A204.1 (cell line): ENCODE results near the gene B4GAT1.
"Not testable (repeated sequence)": the region's sequence is repeated elsewhere in the genome, so short reads cannot be mapped to it uniquely, and the experiment has no call there.

Experiments
- FAIRE-seq: peaks from 2 replicates; lab custom pipeline; 2012; peaks lifted over from hg19 to GRCh38; lab: Jason Lieb, UNC

The B4GAT1 gene

DNA sequence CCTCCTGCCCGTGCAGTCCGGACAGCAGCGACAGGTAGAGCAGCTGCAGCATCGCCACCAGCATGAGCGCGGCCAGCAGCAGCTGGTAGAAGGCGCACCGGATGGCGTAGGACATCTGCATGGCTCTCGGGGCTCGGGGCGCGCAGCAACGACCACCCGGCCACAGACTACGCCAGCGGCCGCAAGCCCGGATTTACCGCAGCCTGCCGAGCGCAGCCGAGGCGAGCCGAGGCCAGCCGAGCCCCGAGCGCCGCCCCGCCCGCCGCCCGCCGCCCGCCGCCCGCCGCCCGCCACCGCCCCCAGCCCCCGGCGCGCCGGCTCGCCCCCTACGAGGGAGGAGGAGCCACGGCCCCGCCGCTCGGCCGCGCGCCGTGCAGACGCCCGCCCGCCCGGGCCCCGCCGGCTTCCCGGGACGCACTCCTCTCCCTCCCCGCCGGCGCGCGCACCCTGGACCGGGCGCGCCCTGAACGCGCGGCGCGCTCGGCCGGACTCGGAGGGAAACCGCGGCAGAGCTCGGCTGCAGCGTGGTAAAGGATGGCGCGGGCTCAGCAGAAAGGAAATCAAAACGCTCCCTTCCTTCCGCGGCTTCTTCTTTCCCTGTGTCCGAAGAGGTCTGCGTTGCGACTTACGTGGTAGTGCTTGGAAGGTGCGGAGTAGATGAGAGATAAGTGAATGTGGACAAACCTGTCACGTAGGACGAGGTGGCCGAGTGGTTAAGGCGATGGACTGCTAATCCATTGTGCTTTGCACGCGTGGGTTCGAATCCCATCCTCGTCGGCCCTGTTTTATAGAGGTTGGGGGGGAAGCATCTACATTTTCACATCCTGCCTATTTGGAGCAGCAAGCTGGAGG lies at the start of gene B4GAT1:
Gene B4GAT1, minus strand, starts transcription at position 205 of the 852 bp plus-strand sequence. Its CDS starts 84 bp downstream, at position 121.
- no peak for FAIRE-seq

- FAIRE-seq: no peak
These were observed 46.5 kb upstream of the B4GAT1 start for GRCh38 chr11:66393954-66394353.

- no peak for FAIRE-seq
These were observed 43.9 kb upstream of the B4GAT1 start for GRCh38 chr11:66391322-66391721.

DNA sequence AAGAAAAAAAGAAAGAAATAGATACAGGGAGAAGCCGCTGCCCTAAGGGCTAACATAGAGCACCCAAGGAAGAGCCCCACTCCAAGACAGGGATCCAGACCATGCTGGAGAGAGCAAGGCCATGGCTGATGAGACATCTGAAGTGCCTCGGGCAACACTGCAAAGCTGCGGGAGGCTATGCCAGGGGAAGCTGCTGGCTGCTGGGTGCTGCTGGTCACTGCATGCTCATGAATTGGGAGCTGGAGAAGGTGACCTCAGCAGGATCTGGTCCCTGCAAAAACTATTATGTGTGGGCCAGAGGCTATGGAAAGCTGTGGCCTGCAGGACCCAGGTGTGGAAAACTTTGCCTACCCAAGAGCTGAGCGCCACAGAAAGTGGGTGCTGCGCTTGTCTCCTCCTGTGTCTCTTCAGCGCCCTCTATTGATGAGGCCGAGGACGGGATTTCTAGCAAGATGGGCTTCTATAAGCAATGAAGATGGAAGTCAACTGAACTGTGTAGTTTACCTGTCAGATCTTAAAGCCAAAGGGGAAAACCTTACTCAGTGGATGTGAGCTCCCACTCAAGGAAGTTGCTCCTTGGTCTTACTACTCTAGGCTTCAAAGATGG lies 41.5 kb upstream of the B4GAT1 start:
- FAIRE-seq: no peak

GRCh38 chr11:66386171-66387069 lies 39.0 kb upstream of the B4GAT1 start:
- peak; percentile 67 for FAIRE-seq

DNA sequence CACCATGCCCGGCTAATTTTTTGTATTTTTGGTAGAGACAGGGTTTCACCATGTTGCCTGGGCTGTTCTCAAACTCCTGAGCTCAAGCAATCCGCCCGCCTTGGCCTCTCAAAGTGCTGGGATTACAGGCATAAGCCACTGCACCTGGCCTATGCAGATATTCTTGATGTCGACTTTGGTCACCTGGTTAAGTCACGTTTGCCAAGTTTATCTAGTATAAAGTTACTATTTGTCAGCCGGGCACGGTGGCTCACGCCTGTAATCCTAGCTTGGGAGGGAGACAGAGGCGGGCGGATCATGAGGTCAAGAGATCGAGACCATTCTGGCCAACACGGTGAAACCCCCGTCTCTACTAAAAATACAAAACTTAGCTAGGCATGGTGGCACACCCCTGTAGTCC lies 36.9 kb upstream of the B4GAT1 start:
- FAIRE-seq: not testable (repeated sequence)

DNA sequence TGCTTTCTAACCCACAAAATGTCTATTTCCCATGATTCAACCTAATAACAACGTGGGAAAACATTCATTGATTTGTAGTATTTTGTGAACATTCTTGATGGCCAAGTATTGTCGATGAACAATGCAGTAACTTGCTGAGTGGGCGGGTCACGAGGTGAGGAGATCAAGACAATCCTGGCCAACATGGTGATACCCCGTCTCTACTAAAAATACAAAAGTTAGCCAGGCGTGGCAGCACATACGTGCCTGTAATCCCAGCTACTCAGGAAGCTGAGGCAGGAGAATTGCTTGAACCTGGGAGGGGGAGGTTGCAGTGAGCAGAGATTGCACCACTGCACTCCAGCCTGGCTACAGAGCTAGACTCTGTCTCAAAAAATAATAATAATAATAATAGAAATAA lies 32.8 kb upstream of the B4GAT1 start:
- FAIRE-seq: not testable (repeated sequence)

GRCh38 chr11:66373690-66374287 lies 26.4 kb upstream of the B4GAT1 start:
- not testable (repeated sequence) for FAIRE-seq

GRCh38 chr11:66373265-66373664 lies 25.8 kb upstream of the B4GAT1 start:
- no peak for FAIRE-seq

- FAIRE-seq: no peak
These were observed 24.4 kb upstream of the B4GAT1 start, which contains the start of gene SLC29A2 for GRCh38 chr11:66371627-66372415. TSS of gene SLC29A2 (minus strand) at chr11:66371760. CDS start at chr11:66371591, 169 bp downstream.

DNA sequence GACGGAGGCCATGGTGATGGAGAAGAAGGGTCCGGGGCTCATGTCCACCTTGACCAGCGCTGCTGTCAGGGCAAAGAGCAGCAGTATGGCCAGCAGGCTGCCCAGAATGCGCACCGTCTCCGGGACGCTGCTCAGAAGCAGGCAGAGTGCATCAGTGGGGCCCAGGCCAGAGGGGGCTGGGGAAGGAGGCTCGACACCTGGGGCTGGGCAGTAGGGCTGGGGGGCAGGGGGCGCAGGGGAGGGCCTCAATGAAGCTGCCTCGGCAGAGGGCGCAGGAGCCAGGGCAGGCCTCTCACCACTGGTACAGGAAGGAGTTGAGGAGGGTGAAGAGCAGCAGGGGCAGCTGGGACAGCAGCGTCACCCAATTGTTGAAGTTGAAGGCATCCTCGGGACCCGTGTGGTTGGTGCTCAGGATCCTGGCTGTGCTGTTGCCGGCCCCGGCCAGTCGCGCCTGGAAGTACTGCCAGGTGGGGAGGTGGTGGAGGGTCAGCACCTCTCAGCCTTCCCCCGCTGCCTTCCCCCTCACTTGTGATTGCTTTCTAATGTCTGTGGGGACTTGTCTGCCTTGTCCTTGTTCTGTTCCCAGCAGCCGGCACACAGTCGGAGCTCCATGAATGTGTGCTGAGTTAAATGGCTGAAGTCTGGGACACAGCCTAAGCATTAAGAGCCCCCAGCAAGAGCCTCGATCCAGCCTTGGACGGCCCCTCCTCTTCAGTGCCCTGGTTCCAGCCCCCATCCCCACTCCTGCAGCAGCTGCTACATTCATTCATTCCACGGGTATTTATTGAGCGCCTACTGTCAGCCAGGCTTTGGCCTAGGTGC lies 21.9 kb upstream of the B4GAT1 start:
- no peak for FAIRE-seq

- FAIRE-seq: no peak
These were observed 21.1 kb upstream of the B4GAT1 start for GRCh38 chr11:66368484-66368883.

DNA sequence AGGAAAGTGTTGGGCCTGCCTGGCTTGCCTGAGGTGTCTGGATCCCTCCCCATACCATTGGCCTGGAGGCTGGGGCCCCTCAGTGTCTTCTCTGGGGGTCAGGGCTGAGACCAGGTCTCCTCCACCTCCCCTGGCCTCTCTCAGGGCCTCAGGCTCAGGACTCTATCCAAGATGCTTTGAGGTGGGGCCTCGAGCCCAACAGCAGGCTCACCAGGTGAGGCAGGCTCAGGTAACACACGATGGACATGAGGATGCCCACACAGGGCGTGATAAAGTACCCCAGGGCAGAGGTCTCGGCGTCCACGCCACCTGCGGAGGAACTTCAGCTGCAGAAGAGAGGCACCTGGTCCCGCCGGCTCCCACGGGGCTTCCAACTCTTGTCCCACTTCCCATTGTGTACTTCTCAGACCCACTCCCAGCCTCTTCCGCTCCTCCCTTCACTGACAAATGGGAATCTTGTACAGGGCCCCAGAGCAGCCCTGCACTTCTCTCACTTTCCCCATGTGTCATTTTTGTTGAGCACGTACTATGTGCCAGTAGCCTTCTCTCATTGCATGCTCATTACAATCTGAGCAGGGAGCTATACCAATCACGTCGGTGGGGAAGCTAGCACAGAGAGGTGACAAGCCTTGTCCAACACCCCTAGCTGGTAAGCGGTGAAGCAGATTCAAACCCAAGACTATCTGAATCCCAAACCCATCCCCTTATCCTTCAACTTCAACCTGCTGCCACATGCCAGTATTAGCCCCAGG lies 20.3 kb upstream of the B4GAT1 start:
- FAIRE-seq: no peak

- FAIRE-seq: no peak
These were observed 19.5 kb upstream of the B4GAT1 start for GRCh38 chr11:66366844-66367477.

GRCh38 chr11:66365711-66366619 lies 18.5 kb upstream of the B4GAT1 start:
- FAIRE-seq: no peak

DNA sequence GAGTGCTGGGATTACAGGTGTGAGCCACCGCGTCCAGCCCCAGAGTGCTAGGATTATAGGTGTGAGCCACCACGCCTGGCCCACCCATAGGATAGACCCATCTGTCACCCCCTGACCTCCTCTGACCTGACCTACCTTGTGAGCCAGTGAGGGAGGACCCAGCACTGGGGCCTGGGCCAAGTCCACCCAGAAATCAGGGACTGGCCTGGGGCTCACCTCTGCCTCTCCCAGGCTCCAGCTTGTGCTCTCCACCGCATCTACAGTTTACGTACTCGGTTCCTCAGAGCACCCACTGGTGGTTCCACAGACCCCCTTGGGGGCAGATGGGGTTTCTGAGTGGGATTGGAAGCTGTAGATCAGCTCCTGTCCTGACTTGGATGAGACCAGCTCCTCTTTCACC lies 17.7 kb upstream of the B4GAT1 start:
- no peak for FAIRE-seq

DNA sequence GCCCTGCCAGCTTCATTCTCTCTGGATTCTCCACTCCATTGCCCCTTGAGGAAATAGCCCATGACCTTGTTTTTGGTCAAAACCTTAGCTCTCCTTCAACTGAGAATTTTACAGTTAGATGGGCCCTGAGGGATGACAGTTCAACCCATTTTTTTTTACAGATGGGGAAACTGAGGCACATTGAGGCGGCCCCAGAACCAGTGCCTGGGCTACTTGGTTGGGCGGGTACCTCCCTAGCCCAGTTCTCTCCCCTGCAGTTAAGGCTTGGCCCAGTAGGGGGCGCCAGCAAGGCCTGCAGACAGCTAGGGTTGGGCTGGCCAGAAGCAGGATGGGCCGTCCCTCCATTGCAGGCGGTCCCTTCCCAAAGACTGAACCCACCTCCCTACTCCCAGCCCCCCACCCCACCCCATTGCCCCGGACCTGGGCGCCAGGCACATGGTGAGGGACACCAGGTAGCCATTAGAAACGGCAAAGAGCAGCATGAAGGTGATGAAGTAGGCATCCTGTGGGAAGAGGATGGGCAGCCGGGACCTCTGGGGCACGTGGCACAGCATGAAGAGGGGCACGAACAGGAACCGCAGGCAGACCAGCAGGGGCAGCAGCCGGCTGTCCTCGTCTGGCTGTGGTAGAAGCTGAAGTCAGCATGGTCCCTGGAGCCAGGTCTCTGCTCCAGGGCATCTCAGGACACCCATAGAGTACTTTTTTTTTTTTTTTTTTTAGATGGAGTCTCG lies 16.5 kb upstream of the B4GAT1 start:
- FAIRE-seq: no peak
